Germinal center (tissue), 1 donor: ENCODE measurements around the gene NSD1.
"Not testable (repeated sequence)": the region's sequence is repeated elsewhere in the genome, so short reads cannot be mapped to it uniquely, and the experiment has no call there.

Experiments used
- DNase-seq: peaks from one replicate; pipeline ENCODE4 v3.0.0; 2012; ENCODE audit warnings: mixed read lengths, low spot score

NSD1 gene

DNA sequence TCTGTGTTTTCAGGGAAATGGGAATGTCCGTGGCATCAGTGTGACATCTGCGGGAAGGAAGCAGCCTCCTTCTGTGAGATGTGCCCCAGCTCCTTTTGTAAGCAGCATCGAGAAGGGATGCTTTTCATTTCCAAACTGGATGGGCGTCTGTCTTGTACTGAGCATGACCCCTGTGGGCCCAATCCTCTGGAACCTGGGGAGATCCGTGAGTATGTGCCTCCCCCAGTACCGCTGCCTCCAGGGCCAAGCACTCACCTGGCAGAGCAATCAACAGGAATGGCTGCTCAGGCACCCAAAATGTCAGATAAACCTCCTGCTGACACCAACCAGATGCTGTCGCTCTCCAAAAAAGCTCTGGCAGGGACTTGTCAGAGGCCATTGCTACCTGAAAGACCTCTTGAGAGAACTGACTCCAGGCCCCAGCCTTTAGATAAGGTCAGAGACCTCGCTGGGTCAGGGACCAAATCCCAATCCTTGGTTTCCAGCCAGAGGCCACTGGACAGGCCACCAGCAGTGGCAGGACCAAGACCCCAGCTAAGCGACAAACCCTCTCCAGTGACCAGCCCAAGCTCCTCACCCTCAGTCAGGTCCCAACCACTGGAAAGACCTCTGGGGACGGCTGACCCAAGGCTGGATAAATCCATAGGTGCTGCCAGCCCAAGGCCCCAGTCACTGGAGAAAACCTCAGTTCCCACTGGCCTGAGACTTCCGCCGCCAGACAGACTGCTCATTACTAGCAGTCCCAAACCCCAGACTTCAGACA, 160.4 kb downstream of the NSD1 start:
- no peak for DNase-seq

DNA sequence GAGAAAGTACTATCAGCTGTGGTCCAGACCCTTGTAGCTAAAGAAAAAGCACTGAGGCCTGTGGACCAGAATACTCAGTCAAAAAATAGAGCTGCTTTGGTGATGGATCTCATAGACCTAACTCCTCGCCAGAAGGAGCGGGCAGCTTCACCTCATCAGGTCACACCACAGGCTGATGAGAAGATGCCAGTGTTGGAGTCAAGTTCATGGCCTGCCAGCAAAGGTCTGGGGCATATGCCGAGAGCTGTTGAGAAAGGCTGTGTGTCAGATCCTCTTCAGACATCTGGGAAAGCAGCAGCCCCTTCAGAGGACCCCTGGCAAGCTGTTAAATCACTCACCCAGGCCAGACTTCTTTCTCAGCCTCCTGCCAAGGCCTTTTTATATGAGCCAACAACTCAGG, 161.1 kb downstream of the NSD1 start:
- no peak for DNase-seq

- no peak for DNase-seq
These were observed 162.4 kb downstream of the NSD1 start for GRCh38 chr5:177295924-177296323.

- DNase-seq = no peak
These were observed 163.0 kb downstream of the NSD1 start for GRCh38 chr5:177296581-177296980.

GRCh38 chr5:177297922-177298321, 164.3 kb downstream of the NSD1 start:
- DNase-seq = no peak

DNA sequence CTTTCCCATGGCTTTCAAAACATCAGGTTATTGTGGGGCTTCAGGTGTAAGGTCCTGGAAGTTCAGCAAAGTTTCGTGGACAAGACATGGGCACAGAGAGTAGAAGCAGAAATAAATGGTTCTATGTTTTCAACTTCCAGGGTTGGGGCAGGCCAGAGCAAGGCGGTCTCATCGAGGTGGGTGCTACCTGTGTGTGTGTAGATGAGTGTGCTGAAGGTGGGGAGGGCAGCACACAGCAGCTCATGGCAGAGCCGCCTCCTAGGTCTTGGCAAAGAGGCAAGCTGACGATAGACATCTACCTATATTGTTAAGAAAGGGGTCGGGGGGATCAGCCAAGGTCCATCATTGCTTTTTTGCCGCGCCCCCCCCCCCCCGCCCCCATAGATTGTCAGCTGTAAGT, 166.1 kb downstream of the NSD1 start:
- no peak for DNase-seq

DNA sequence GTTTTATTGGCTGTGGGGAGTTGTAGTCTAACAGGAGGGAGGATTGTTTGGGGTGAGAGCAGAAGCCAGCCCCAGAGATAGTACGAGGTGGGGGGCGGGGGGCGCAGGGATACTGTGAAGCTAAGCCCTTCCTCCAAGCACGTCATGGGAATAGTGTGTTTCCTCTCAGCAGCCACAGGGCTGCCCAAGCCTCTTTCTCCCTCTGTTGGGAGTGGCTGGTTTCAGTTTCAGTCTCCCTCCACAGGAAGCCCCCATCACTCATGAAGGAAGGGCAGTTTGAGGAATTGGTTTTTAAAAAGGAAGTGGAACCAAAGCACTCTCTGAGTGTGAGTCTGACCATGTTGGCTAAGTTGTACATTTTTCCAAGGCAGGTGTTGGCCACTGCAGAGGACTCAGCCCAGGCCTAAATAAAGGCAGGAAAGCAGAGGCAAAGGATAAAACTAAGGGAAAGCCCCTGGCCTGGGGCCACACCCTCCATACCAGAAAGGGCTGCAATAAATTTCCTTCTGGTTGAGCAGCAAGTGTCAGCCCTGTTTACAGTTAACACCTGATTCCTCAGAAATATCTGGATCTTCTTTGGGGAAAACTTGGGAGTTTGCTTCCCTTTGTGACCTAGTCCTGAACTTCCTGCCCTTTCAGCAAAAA, 166.8 kb downstream of the NSD1 start:
- peak; percentile 75 for DNase-seq

- no peak for DNase-seq
These were observed 167.4 kb downstream of the NSD1 start for GRCh38 chr5:177300951-177301350.

DNA sequence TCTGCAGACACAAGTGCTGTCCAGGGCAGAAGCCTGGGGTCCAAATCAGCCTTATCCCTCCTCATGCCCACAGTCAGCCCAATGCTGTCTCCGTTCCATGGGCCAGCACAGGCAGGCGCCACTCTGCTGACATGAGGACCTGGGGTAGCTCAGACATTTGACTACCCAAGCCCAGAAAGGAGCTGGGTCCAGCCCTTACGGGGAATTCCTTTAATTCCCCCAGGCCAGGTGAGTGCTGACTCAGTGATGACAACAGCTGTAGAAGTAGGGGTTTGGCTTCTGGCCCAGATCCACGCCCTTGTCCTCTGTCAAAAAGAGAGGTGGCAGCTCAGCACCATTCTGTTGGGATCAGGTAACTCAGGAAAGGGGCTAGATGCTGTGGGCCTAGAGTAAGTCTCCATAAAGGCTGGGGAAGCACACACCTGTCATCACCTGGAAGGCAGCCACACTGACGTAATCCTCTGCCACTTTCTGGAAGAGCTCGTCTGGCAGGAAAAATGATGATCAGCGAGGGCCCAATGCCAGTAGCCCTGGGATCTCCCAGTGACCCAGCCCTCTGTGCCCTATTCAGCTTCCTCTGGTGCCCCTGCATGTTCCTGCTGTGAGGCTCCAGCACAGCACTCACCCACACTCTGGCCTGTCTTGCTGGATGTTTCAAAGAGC, 168.1 kb downstream of the NSD1 start:
- DNase-seq = no peak

GRCh38 chr5:177302354-177303110, 169.0 kb downstream of the NSD1 start:
- no peak for DNase-seq

- DNase-seq = peak; percentile 87
These were observed 169.8 kb downstream of the NSD1 start, which contains the start of the genes PRELID1 and RAB24 for GRCh38 chr5:177303121-177303924. Gene PRELID1 (plus strand): TSS chr5:177303799. CDS start chr5:177303986, 187 bp downstream. Gene RAB24 (minus strand): TSS chr5:177303719. CDS start chr5:177303288, 431 bp downstream.

GRCh38 chr5:177303925-177304391, 170.4 kb downstream of the NSD1 start:
- no peak for DNase-seq

- no peak for DNase-seq
These were observed 171.0 kb downstream of the NSD1 start for GRCh38 chr5:177304392-177305119.

DNA sequence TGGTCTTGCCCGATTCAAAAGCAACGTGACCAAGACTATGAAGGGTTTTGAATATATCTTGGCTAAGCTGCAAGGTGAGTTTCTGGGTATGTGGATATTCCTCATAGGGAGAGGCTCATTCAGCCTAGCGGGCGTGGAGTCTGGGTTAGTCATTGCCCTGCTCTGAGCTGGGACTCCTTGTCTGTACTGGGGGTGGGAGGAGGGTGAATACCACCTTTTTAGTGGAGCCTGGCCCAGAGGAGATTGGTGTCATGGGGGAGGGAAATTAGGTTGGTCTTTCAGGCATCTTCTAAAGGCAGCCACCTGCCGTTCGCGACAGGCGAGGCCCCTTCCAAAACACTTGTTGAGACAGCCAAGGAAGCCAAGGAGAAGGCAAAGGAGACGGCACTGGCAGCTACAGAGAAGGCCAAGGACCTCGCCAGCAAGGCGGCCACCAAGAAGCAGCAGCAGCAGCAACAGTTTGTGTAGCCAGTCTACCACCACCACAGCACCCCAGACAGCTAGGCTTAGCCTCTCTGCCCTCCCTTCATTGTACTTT, 172.6 kb downstream of the NSD1 start:
- not testable (repeated sequence) for DNase-seq

- no peak for DNase-seq
These were observed 173.3 kb downstream of the NSD1 start for GRCh38 chr5:177306674-177307543.

DNA sequence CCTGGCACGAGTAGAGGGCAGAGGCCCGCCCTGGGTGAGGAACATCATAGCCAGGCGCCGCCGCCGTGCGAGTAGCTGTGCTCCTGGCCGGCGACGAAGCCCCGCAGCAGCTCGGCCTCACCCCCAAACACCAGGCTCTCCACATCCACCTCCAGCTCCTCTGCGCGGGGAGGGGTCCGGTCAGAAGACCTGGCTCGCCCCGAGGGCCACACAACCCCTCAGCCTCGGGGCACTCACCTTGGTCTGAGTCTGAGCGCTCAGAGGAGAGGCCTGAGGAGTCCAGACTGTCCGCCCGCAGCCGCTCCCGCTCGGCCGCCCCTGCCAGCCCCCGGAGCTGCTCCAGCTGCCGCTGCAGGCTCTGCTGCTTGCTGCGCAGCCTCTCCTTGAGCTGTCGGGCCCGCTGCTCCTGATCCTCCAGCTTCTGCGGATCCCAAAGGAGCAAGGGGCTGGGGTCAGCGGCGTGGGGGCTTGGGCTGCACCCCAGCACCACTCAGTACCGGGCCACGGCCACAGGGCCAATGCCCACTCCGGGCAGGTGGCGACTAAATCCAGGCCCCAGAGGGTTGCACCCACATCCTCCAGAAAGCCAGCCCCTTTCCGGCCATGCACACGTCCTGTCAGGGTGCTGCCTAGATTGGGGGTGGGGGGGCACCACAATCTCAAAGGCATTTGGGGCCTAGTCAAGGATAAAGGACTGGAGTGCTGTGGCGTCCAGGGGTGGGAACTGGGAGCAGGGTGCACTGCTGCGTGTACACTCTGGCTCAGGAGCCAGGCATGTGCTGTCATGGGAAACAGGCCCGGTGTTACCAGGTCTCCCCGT, 174.2 kb downstream of the NSD1 start:
- DNase-seq = no peak

DNA sequence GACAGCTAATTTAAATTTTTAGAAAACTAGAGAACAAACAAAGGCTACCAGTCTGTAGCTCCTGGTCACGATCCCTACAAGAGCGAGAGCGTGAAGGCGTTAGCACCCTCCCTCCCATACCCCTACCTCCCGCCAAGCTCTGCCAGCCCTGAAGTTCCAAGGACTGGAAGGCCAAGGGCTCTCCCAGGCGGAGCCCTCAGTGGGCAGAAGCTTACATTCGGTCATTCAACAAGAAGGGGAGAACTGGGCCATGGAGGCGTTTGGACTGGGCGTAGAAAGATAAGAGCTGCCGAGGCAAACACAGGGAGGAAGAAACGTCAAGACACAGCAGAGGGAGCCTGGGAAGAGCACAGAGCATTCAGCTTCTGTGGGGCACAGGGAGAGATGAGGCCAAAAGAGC, 175.2 kb downstream of the NSD1 start:
- DNase-seq = no peak
